ENCODE data around the gene CASK.

CASK gene

DNA sequence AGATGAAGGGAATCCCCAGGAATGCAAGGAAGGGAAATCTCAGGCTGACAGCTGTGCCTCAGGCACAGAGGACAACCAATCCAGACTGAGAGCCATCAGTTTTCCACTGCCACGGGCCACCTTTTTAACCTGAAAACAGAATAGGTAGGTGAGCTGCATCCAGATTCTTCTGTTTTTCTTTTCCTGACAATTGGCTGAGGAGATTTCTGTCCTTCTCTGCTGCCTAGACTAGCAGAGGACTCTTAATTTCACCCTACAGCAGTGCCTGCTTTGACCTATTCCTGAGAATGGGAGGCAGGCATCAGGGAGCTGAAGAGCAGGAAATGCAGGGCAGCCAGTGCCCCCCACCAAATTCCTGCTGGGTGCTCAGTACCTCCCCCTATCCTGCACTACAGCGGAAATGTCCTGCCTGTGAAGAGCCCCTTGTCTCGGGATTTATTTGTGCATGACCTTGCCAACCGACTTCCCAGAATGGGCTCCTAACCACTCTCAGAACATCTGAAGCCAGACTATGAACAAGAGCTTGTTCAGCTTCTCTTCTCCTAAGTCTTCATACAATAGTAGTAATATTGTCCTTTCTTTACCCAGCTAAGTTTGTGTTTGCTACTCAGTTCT lies 65.1 kb downstream of the CASK start:
- no peak for DNase-seq (ENCODE audit: low read depth)
- no peak for TF ChIP-seq MYC (IDR thresholded peaks at IDR 0.05; ENCODE audit: low read depth, low read length)
- TF ChIP-seq, protein P1, sequence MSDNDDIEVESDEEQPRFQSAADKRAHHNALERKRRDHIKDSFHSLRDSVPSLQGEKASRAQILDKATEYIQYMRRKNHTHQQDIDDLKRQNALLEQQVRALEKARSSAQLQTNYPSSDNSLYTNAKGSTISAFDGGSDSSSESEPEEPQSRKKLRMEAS (IDR thresholded peaks at IDR 0.05; ENCODE audit: low read depth, low read length), result no peak
- no peak for TF ChIP-seq CTCF (IDR thresholded peaks at IDR 0.05; ENCODE audit: low read depth, low read length)
- TF ChIP-seq POLR2A (IDR thresholded peaks at IDR 0.05; ENCODE audit: extremely low read depth, insufficient read length), result no peak
- H3K4me3 ChIP-seq (ENCODE audit: low read depth, low read length), result no peak overlapping the region

- no peak for TF ChIP-seq POLR2A (IDR thresholded peaks at IDR 0.05; ENCODE audit: extremely low read depth, insufficient read length)
- TF ChIP-seq MYC (IDR thresholded peaks at IDR 0.05; ENCODE audit: low read depth, low read length), result no peak
- TF ChIP-seq CTCF (IDR thresholded peaks at IDR 0.05; ENCODE audit: low read depth, low read length), result no peak
- TF ChIP-seq, protein P1 (IDR thresholded peaks at IDR 0.05; ENCODE audit: low read depth, low read length), result no peak
- no peak for DNase-seq (ENCODE audit: low read depth)
- no peak overlapping the region for H3K4me3 ChIP-seq (ENCODE audit: low read depth, low read length)
These were observed 65.7 kb downstream of the CASK start for GRCh38 chrX:41857670-41858069.

DNA sequence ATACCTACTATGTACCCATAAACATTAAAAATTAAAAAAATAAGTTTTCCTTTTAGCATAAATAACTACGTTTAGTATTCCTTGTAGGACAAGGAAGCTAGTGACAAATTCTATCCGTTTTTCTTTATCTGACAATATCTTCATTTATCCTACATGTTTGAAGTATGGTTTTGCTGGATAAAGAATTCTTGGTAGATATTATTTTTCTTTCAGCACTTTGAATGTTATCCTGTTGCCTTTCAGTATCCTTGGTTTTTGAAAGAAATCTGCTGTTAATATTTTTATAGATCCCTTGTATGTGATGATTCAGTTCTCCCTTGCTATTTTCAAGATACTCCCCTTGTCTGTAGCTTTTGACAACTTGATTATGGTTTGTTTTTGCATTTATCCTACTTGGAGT lies 76.6 kb downstream of the CASK start:
- no peak overlapping the region for H3K4me3 ChIP-seq (ENCODE audit: low read depth, low read length)
- no peak for TF ChIP-seq POLR2A (IDR thresholded peaks at IDR 0.05; ENCODE audit: extremely low read depth, insufficient read length)
- no peak for DNase-seq (ENCODE audit: low read depth)

- H3K4me3 ChIP-seq (ENCODE audit: low read depth, low read length), result no peak overlapping the region
- no peak for DNase-seq (ENCODE audit: low read depth)
- no peak for TF ChIP-seq MYC (IDR thresholded peaks at IDR 0.05; ENCODE audit: low read depth, low read length)
- no peak for TF ChIP-seq POLR2A (IDR thresholded peaks at IDR 0.05; ENCODE audit: extremely low read depth, insufficient read length)
- TF ChIP-seq, protein P1 (IDR thresholded peaks at IDR 0.05; ENCODE audit: low read depth, low read length), result no peak
- TF ChIP-seq CTCF (IDR thresholded peaks at IDR 0.05; ENCODE audit: low read depth, low read length), result no peak
These were observed 85.9 kb downstream of the CASK start for GRCh38 chrX:41837270-41837944.

- DNase-seq (ENCODE audit: low read depth), result no peak
- TF ChIP-seq, protein P1 (IDR thresholded peaks at IDR 0.05; ENCODE audit: low read depth, low read length), result no peak
- TF ChIP-seq MYC (IDR thresholded peaks at IDR 0.05; ENCODE audit: low read depth, low read length) (no peak), CTCF (IDR thresholded peaks at IDR 0.05; ENCODE audit: low read depth, low read length) (no peak), POLR2A (IDR thresholded peaks at IDR 0.05; ENCODE audit: extremely low read depth, insufficient read length) (no peak)
- no peak overlapping the region for H3K4me3 ChIP-seq (ENCODE audit: low read depth, low read length)
These were observed 94.5 kb downstream of the CASK start for GRCh38 chrX:41828826-41829225.

DNA sequence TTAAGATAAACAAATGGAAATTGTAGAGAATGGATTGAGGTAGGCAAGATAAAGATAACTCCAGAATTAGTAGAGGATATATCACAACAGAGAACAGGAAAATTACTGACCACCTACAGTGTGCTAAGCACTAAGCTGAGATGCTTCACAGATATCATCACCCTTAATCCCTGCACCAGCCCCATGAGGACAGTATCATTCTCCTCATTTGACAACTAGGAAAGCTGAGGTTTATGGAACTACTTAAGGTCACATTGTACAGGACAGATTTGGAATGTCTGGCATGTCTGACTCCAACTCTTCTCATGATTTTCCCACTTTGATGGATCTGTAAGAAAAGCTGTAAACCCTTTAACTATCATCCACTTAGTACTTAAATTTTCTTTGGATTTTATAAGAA lies 95.5 kb downstream of the CASK start:
- TF ChIP-seq CTCF (IDR thresholded peaks at IDR 0.05; ENCODE audit: low read depth, low read length), result no peak
- TF ChIP-seq MYC (IDR thresholded peaks at IDR 0.05; ENCODE audit: low read depth, low read length), result no peak
- TF ChIP-seq, protein P1 (IDR thresholded peaks at IDR 0.05; ENCODE audit: low read depth, low read length), result no peak
- TF ChIP-seq POLR2A (IDR thresholded peaks at IDR 0.05; ENCODE audit: extremely low read depth, insufficient read length), result no peak
- no peak overlapping the region for H3K4me3 ChIP-seq (ENCODE audit: low read depth, low read length)
- no peak for DNase-seq (ENCODE audit: low read depth)
